Neuronal stem cell (in vitro differentiated cells): ENCODE data around the gene RHOH.
A peak's percentile ranks its signal among the peaks of the same experiment; 100 is the strongest.
"Not testable (repeated sequence)": the region's sequence is repeated elsewhere in the genome, so short reads cannot be mapped to it uniquely, and the experiment has no call there.

Source experiments
- DNase-seq: peaks from one replicate; pipeline ENCODE4 v3.0.0-alpha.2; 2013; ENCODE audit warnings: low spot score
- H2AFZ ChIP-seq: one replicate; pipeline ENCODE4 v1.6.1; 2013; ENCODE audit warnings: mild to moderate bottlenecking, low read length, inconsistent platforms
- H2AK5ac ChIP-seq: 2 replicates; pipeline ENCODE4 v1.6.1; 2013; ENCODE audit warnings: low read depth, mild to moderate bottlenecking, inconsistent platforms, low read length, moderate library complexity, mixed read lengths
- H2BK120ac ChIP-seq: 2 replicates; pipeline ENCODE4 v1.6.1; 2013; ENCODE audit warnings: low read depth, mild to moderate bottlenecking, inconsistent platforms, low read length, moderate library complexity, mixed read lengths
- H2BK12ac ChIP-seq: one replicate; pipeline ENCODE4 v1.6.1; 2013; ENCODE audit warnings: low read length, inconsistent platforms
- H2BK15ac ChIP-seq: 2 replicates; pipeline ENCODE4 v1.6.1; 2013; ENCODE audit warnings: mild to moderate bottlenecking, low read length, inconsistent platforms, mixed read lengths
- H2BK5ac ChIP-seq: one replicate; pipeline ENCODE4 v1.6.1; 2013; ENCODE audit warnings: inconsistent platforms, mild to moderate bottlenecking, low read length, moderate library complexity
- H3K14ac ChIP-seq: one replicate; pipeline ENCODE4 v1.6.1; 2013; ENCODE audit warnings: low read length, inconsistent platforms
- H3K18ac ChIP-seq: 2 replicates; pipeline ENCODE4 v1.6.1; 2013; ENCODE audit warnings: low read length, inconsistent platforms
- H3K23ac ChIP-seq: 2 replicates; pipeline ENCODE4 v1.6.1; 2013; ENCODE audit warnings: low read depth, mild to moderate bottlenecking, mixed read lengths, low read length, inconsistent platforms; ENCODE audit not compliant: poor library complexity
- H3K27ac ChIP-seq: replicated peaks from 3 replicates; pipeline ENCODE4 v1.5.1; 2013; ENCODE audit warnings: low read length, inconsistent platforms
- H3K27me3 ChIP-seq, 3 experiments: 2 replicates each; pipeline ENCODE4 v1.6.1; 2013; ENCODE audit warnings: low read length in 3 of 3, mild to moderate bottlenecking in 2 of 3, inconsistent platforms in 1 of 3, low read depth in 1 of 3, mixed read lengths in 1 of 3, moderate library complexity in 1 of 3; ENCODE audit not compliant: control insufficient read depth in 3 of 3, insufficient read depth in 3 of 3
- H3K36me3 ChIP-seq, 2 donors: replicated peaks in 1 of 2; 2 replicates each; pipeline ENCODE4 v1.6.1; 2013; ENCODE audit warnings: low read length in 2 of 2; ENCODE audit not compliant: control insufficient read depth in 2 of 2, insufficient read depth in 2 of 2
- H3K4ac ChIP-seq: 2 replicates; pipeline ENCODE4 v1.6.1; 2013; ENCODE audit warnings: inconsistent platforms, mild to moderate bottlenecking, low read length, moderate library complexity
- H3K4me1 ChIP-seq, 2 donors: 1 replicate in 1 of 2; 2 replicates in 1 of 2; pipeline ENCODE4 v1.6.1; 2013; ENCODE audit warnings: low read length in 2 of 2, low read depth in 1 of 2; ENCODE audit not compliant: control insufficient read depth in 2 of 2, insufficient read depth in 1 of 2
- H3K4me2 ChIP-seq: one replicate; pipeline ENCODE4 v1.6.1; 2013; ENCODE audit warnings: mild to moderate bottlenecking, low read length, inconsistent platforms; ENCODE audit not compliant: insufficient read depth, poor library complexity, severe bottlenecking
- H3K4me3 ChIP-seq, 2 donors: 2 replicates each; pipeline ENCODE4 v1.5.1; 2013; ENCODE audit warnings: low read length in 2 of 2, mild to moderate bottlenecking in 2 of 2, inconsistent platforms in 1 of 2, moderate library complexity in 1 of 2
- H3K79me1 ChIP-seq: one replicate; pipeline ENCODE4 v1.6.1; 2013; ENCODE audit warnings: low read depth, mild to moderate bottlenecking, inconsistent platforms, low read length, moderate library complexity
- H3K9ac ChIP-seq: one replicate; pipeline ENCODE4 v1.6.1; 2013; ENCODE audit warnings: mild to moderate bottlenecking, low read depth, low read length, inconsistent platforms; ENCODE audit not compliant: poor library complexity
- H3K9me3 ChIP-seq, 2 donors: replicated peaks in 1 of 2; 2 replicates each; pipeline versions ENCODE3 to v1.6.1; 2013; ENCODE audit warnings: low read length in 2 of 2, mild to moderate bottlenecking in 2 of 2, inconsistent platforms in 1 of 2, low read depth in 1 of 2, mixed read lengths in 1 of 2, moderate library complexity in 1 of 2; ENCODE audit not compliant: control insufficient read depth in 2 of 2, insufficient read depth in 1 of 2
- H4K8ac ChIP-seq: one replicate; pipeline ENCODE4 v1.6.1; 2013; ENCODE audit warnings: low read depth, mild to moderate bottlenecking, inconsistent platforms, low read length, moderate library complexity
- H4K91ac ChIP-seq: one replicate; pipeline ENCODE4 v1.6.1; 2013; ENCODE audit warnings: low read length, low read depth, mild to moderate bottlenecking, inconsistent platforms; ENCODE audit not compliant: poor library complexity
- WGBS, 2 donors: extraction: QIAGEN DNeasy Blood & Tissue Kit; methylation state at CpG; one replicate each; pipeline ENCODE4 v1.1.7; 2013; ENCODE audit warnings: missing lambda C conversion rate in 2 of 2, mixed read lengths in 1 of 2; ENCODE audit not compliant: insufficient read length in 2 of 2, insufficient replicate concordance in 1 of 2; ENCODE audit errors: extremely low coverage in 2 of 2; 5-methylcytosine and 5-hydroxymethylcytosine counted together

RHOH gene

GRCh38 chr4:40289366-40290188, 92.7 kb downstream of the RHOH start:
- no peak overlapping the region for H2AK5ac ChIP-seq
- no peak overlapping the region for H3K9ac ChIP-seq
- H3K9me3 ChIP-seq = peaks cover 0 to 3% of the 10 kb centered on the region in 2 donors
- no peaks in the 10 kb centered on the region for H3K79me1 ChIP-seq
- no peak overlapping the region for H2BK12ac ChIP-seq
- no peak overlapping the region for H3K4ac ChIP-seq
- H3K4me3 ChIP-seq = no peak overlapping the region
- H3K4me2 ChIP-seq = no peak overlapping the region
- DNase-seq = no peak
- peaks cover 2 to 6% of the 10 kb centered on the region in 2 donors for H3K4me1 ChIP-seq
- no peaks in the 10 kb centered on the region for H3K36me3 ChIP-seq
- WGBS, 2 donors = no CpG with 5 or more reads among the region's 7 CpGs
- H3K14ac ChIP-seq = no peak overlapping the region
- no peak overlapping the region for H2BK5ac ChIP-seq
- no peak overlapping the region for H2BK15ac ChIP-seq
- H3K23ac ChIP-seq = no peak overlapping the region
- no peak overlapping the region for H4K91ac ChIP-seq
- peak overlapping the region; percentile 66 for H2AFZ ChIP-seq
- no peak overlapping the region for H4K8ac ChIP-seq
- no peak overlapping the region for H3K27ac ChIP-seq
- no peak overlapping the region for H3K18ac ChIP-seq
- peaks cover 0 to 9% (median 0%) of the 10 kb centered on the region in 3 experiments for H3K27me3 ChIP-seq
- H2BK120ac ChIP-seq = no peak overlapping the region

- H3K23ac ChIP-seq, H3K79me1 ChIP-seq, H2BK5ac ChIP-seq, H2BK12ac ChIP-seq, H3K9me3 ChIP-seq, H2AFZ ChIP-seq, H3K18ac ChIP-seq, H2AK5ac ChIP-seq, H3K9ac ChIP-seq, H3K4me3 ChIP-seq, H2BK120ac ChIP-seq, H3K27me3 ChIP-seq, H3K14ac ChIP-seq, H3K4me2 ChIP-seq, H3K27ac ChIP-seq, H3K36me3 ChIP-seq, H2BK15ac ChIP-seq, H3K4ac ChIP-seq, H3K4me1 ChIP-seq, DNase-seq, H4K91ac ChIP-seq, H4K8ac ChIP-seq: not testable (repeated sequence)
- no CpG with 5 or more reads among the region's 2 CpGs for WGBS, 2 donors
Measured at GRCh38 chr4:40290611-40291186, 93.9 kb downstream of the RHOH start.

GRCh38 chr4:40292313-40292759, 95.5 kb downstream of the RHOH start:
- no peak overlapping the region for H4K8ac ChIP-seq

GRCh38 chr4:40294339-40294738, 97.5 kb downstream of the RHOH start:
- H3K4me2 ChIP-seq = no peak overlapping the region
- H2BK5ac ChIP-seq = no peak overlapping the region
- WGBS, 2 donors = no CpG with 5 or more reads among the region's 1 CpG
- H3K4me3 ChIP-seq = no peak overlapping the region
- no peak overlapping the region for H2BK12ac ChIP-seq
- H3K9me3 ChIP-seq = peaks cover 3 to 7% of the 10 kb centered on the region in 2 donors
- H2BK120ac ChIP-seq = no peak overlapping the region
- peaks cover 2% of the 10 kb centered on the region in 2 donors for H3K4me1 ChIP-seq
- no peaks in the 10 kb centered on the region for H3K36me3 ChIP-seq
- no peak overlapping the region for H3K9ac ChIP-seq
- no peak overlapping the region for H4K8ac ChIP-seq
- no peak overlapping the region for H3K27ac ChIP-seq
- no peak overlapping the region for H2BK15ac ChIP-seq
- no peak overlapping the region for H2AFZ ChIP-seq
- H3K14ac ChIP-seq = no peak overlapping the region
- no peak overlapping the region for H3K23ac ChIP-seq
- no peak overlapping the region for H4K91ac ChIP-seq
- no peak for DNase-seq
- no peak overlapping the region for H3K18ac ChIP-seq
- peaks cover 0 to 4% (median 2%) of the 10 kb centered on the region in 3 experiments for H3K27me3 ChIP-seq
- H2AK5ac ChIP-seq = no peak overlapping the region
- H3K4ac ChIP-seq = no peak overlapping the region
- peaks cover 2% of the 10 kb centered on the region for H3K79me1 ChIP-seq

More at GRCh38 chr4:40292313-40292759, 95.5 kb downstream of the RHOH start:
- H3K27me3 ChIP-seq = peaks cover 0 to 4% (median 2%) of the 10 kb centered on the region in 3 experiments
- H3K23ac ChIP-seq = no peak overlapping the region
- no peak overlapping the region for H4K91ac ChIP-seq
- no peak overlapping the region for H3K4me3 ChIP-seq
- H2AK5ac ChIP-seq = no peak overlapping the region
- no peak overlapping the region for H3K14ac ChIP-seq
- H3K18ac ChIP-seq = no peak overlapping the region
- H2BK120ac ChIP-seq = no peak overlapping the region
- H3K79me1 ChIP-seq = peaks cover 2% of the 10 kb centered on the region
- H3K4ac ChIP-seq = no peak overlapping the region
- no peak overlapping the region for H2BK5ac ChIP-seq
- H2BK12ac ChIP-seq = no peak overlapping the region
- peaks cover 2% of the 10 kb centered on the region in 2 donors for H3K4me1 ChIP-seq
- no peaks in the 10 kb centered on the region for H3K36me3 ChIP-seq
- WGBS, 2 donors = no CpG with 5 or more reads among the region's 2 CpGs
- H3K4me2 ChIP-seq = no peak overlapping the region
- no peak overlapping the region for H3K27ac ChIP-seq
- peak overlapping the region; percentile 83 for H2AFZ ChIP-seq
- no peak for DNase-seq
- H2BK15ac ChIP-seq = no peak overlapping the region
- H3K9ac ChIP-seq = no peak overlapping the region
- peaks cover 3 to 7% of the 10 kb centered on the region in 2 donors for H3K9me3 ChIP-seq
